Karpas-422 (cell line): ENCODE measurements around the gene AADACL2. TPM values are rescaled to one million over a fixed set of nuclear protein-coding genes. Genes with fewer than 3 reads are reported as not detected.
"Not testable (repeated sequence)": the region's sequence is repeated elsewhere in the genome, so short reads cannot be mapped to it uniquely, and the experiment has no call there.

Experiments
- DNase-seq: peaks from one replicate; pipeline ENCODE4 v3.0.0-alpha.2; 2015
- H2AFZ ChIP-seq: fragments of 200-600 bp; sonication (generic); 2 replicates; pipeline ENCODE4 v1.6.1; 2014; ENCODE audit warnings: antibody characterized with exemption, low read length, mixed read lengths
- H3K27ac ChIP-seq: fragments of 200-600 bp; sonication (generic); 2 replicates; pipeline ENCODE4 v1.5.1; 2014; ENCODE audit warnings: mild to moderate bottlenecking, low read length, moderate library complexity
- H3K27me3 ChIP-seq: fragments of 200-600 bp; sonication (generic); 2 replicates; pipeline ENCODE4 v1.6.1; 2014; ENCODE audit warnings: low read length, mixed read lengths
- H3K36me3 ChIP-seq: fragments of 200-600 bp; sonication (generic); 2 replicates; pipeline ENCODE4 v1.6.1; 2014; ENCODE audit warnings: low read length, mixed read lengths; ENCODE audit not compliant: insufficient read depth
- H3K4me1 ChIP-seq: fragments of 200-600 bp; sonication (generic); 2 replicates; pipeline ENCODE4 v1.6.1; 2014; ENCODE audit warnings: mild to moderate bottlenecking, low read length, mixed read lengths
- H3K4me2 ChIP-seq: fragments of 200-600 bp; sonication (generic); 2 replicates; pipeline ENCODE4 v1.6.1; 2014; ENCODE audit warnings: low read length, low read depth, mild to moderate bottlenecking; ENCODE audit not compliant: poor library complexity, severe bottlenecking
- H3K4me3 ChIP-seq: fragments of 200-600 bp; sonication (generic); 2 replicates; pipeline ENCODE4 v1.5.1; 2014; ENCODE audit warnings: mild to moderate bottlenecking, antibody characterized with exemption, low read length, mixed read lengths
- H3K79me2 ChIP-seq: fragments of 200-600 bp; sonication (generic); 2 replicates; pipeline ENCODE4 v1.6.1; 2014; ENCODE audit warnings: mild to moderate bottlenecking, low read length, mixed read lengths
- H3K9ac ChIP-seq: fragments of 200-600 bp; sonication (generic); 2 replicates; pipeline ENCODE4 v1.6.0; 2014; ENCODE audit warnings: low read length
- H3K9me2 ChIP-seq: fragments of 200-600 bp; sonication (generic), shearing (Covaris generic); replicated peaks from 2 replicates; pipeline ENCODE4 v1.6.0; 2014; ENCODE audit warnings: mild to moderate bottlenecking, low read length, moderate library complexity; ENCODE audit not compliant: insufficient read depth
- H3K9me3 ChIP-seq: fragments of 300-700, 200-600 bp; sonication (generic); 2 replicates; pipeline ENCODE4 v1.6.1; 2014; ENCODE audit warnings: low read length, mixed read lengths
- H4K20me1 ChIP-seq: fragments of 200-600 bp; sonication (generic); 2 replicates; pipeline ENCODE4 v1.6.1; 2014; ENCODE audit warnings: mild to moderate bottlenecking, antibody characterized with exemption, low read length, low read depth; ENCODE audit not compliant: insufficient read depth
- total RNA-seq: library from RNA; depleted of rRNA; stranded (reverse); fragments of >200 nt; shearing (Covaris generic); gene quantifications from 2 replicates; pipeline ENCODE4 v1.2.3, GENCODE V29; 2014; ENCODE audit warnings: low replicate concordance

The AADACL2 gene
- total RNA-seq, 1 experiment from 2014 or later = not detected

- no peaks in the 10 kb centered on the region for H3K79me2 ChIP-seq
- no peaks in the 10 kb centered on the region for H3K9me3 ChIP-seq
- no peak overlapping the region for H3K9ac ChIP-seq
- no peak overlapping the region for H3K4me2 ChIP-seq
- no peak overlapping the region for H3K4me3 ChIP-seq
- H2AFZ ChIP-seq = no peak overlapping the region
- H3K4me1 ChIP-seq = no peaks in the 10 kb centered on the region
- no peak for DNase-seq
- H3K9me2 ChIP-seq = no peaks in the 10 kb centered on the region
- no peaks in the 10 kb centered on the region for H4K20me1 ChIP-seq
- no peaks in the 10 kb centered on the region for H3K27me3 ChIP-seq
- H3K27ac ChIP-seq = no peak overlapping the region
- H3K36me3 ChIP-seq = no peaks in the 10 kb centered on the region
These were observed 44.2 kb downstream of the AADACL2 start for GRCh38 chr3:151777880-151778279.

GRCh38 chr3:151787626-151788025 is 53.9 kb downstream of the AADACL2 start:
- DNase-seq = no peak
- Histone ChIP-seq H3K9ac (no peak overlapping the region), H3K79me2 (no peaks in the 10 kb centered on the region), H3K36me3 (no peaks in the 10 kb centered on the region), H3K9me3 (no peaks in the 10 kb centered on the region), H3K4me1 (no peaks in the 10 kb centered on the region), H3K9me2 (no peaks in the 10 kb centered on the region), H3K4me2 (no peak overlapping the region), H3K27me3 (no peaks in the 10 kb centered on the region), H3K4me3 (no peak overlapping the region), H2AFZ (no peak overlapping the region), H4K20me1 (no peaks in the 10 kb centered on the region), H3K27ac (no peak overlapping the region)

GRCh38 chr3:151788401-151788800 is 54.7 kb downstream of the AADACL2 start:
- Histone ChIP-seq H3K4me2 (no peak overlapping the region), H3K4me3 (no peak overlapping the region), H3K9me2 (no peaks in the 10 kb centered on the region), H3K27ac (no peak overlapping the region), H3K9me3 (no peaks in the 10 kb centered on the region), H4K20me1 (no peaks in the 10 kb centered on the region), H3K9ac (no peak overlapping the region), H3K27me3 (no peaks in the 10 kb centered on the region), H3K36me3 (no peaks in the 10 kb centered on the region), H2AFZ (no peak overlapping the region), H3K4me1 (no peaks in the 10 kb centered on the region), H3K79me2 (no peaks in the 10 kb centered on the region)
- DNase-seq = no peak

- Histone ChIP-seq H3K9ac (no peak overlapping the region), H3K27ac (no peak overlapping the region), H4K20me1 (no peaks in the 10 kb centered on the region), H3K4me1 (no peaks in the 10 kb centered on the region), H3K36me3 (no peaks in the 10 kb centered on the region), H3K27me3 (no peaks in the 10 kb centered on the region), H3K4me2 (no peak overlapping the region), H2AFZ (no peak overlapping the region), H3K9me3 (no peaks in the 10 kb centered on the region), H3K4me3 (no peak overlapping the region), H3K79me2 (no peaks in the 10 kb centered on the region), H3K9me2 (no peaks in the 10 kb centered on the region)
- DNase-seq = no peak
These were observed 56.2 kb downstream of the AADACL2 start for GRCh38 chr3:151789853-151790463.

- not testable (repeated sequence) for H3K27me3 ChIP-seq, H3K79me2 ChIP-seq, H2AFZ ChIP-seq, DNase-seq, H3K27ac ChIP-seq, H3K4me2 ChIP-seq, H3K4me1 ChIP-seq, H3K4me3 ChIP-seq, H3K9ac ChIP-seq, H3K9me3 ChIP-seq, H4K20me1 ChIP-seq, H3K9me2 ChIP-seq, H3K36me3 ChIP-seq
These were observed 57.0 kb downstream of the AADACL2 start for GRCh38 chr3:151790763-151791162.

GRCh38 chr3:151792411-151792810 is 58.7 kb downstream of the AADACL2 start:
- H2AFZ ChIP-seq = no peak overlapping the region
- H4K20me1 ChIP-seq = no peaks in the 10 kb centered on the region
- H3K27me3 ChIP-seq = no peaks in the 10 kb centered on the region
- no peak overlapping the region for H3K4me2 ChIP-seq
- H3K79me2 ChIP-seq = no peaks in the 10 kb centered on the region
- H3K9ac ChIP-seq = no peak overlapping the region
- no peak overlapping the region for H3K4me3 ChIP-seq
- no peak overlapping the region for H3K27ac ChIP-seq
- no peaks in the 10 kb centered on the region for H3K9me2 ChIP-seq
- H3K9me3 ChIP-seq = no peaks in the 10 kb centered on the region
- no peak for DNase-seq
- no peaks in the 10 kb centered on the region for H3K36me3 ChIP-seq
- H3K4me1 ChIP-seq = no peaks in the 10 kb centered on the region

GRCh38 chr3:151793636-151794035 is 59.9 kb downstream of the AADACL2 start:
- H3K4me2 ChIP-seq = no peak overlapping the region
- no peak for DNase-seq
- no peaks in the 10 kb centered on the region for H3K9me2 ChIP-seq

GRCh38 chr3:151794080-151794479 is 60.4 kb downstream of the AADACL2 start:
- Histone ChIP-seq H3K4me3 (no peak overlapping the region), H3K36me3 (no peaks in the 10 kb centered on the region), H2AFZ (no peak overlapping the region), H3K4me2 (no peak overlapping the region), H4K20me1 (no peaks in the 10 kb centered on the region), H3K9me2 (no peaks in the 10 kb centered on the region), H3K9ac (no peak overlapping the region), H3K9me3 (no peaks in the 10 kb centered on the region), H3K4me1 (no peaks in the 10 kb centered on the region), H3K27ac (no peak overlapping the region), H3K79me2 (no peaks in the 10 kb centered on the region), H3K27me3 (no peaks in the 10 kb centered on the region)
- DNase-seq = no peak

More at GRCh38 chr3:151793636-151794035, 59.9 kb downstream of the AADACL2 start:
- no peaks in the 10 kb centered on the region for H4K20me1 ChIP-seq
- no peaks in the 10 kb centered on the region for H3K79me2 ChIP-seq
- H3K4me3 ChIP-seq = no peak overlapping the region
- H3K4me1 ChIP-seq = no peaks in the 10 kb centered on the region
- no peaks in the 10 kb centered on the region for H3K9me3 ChIP-seq
- H3K27ac ChIP-seq = no peak overlapping the region
- H3K36me3 ChIP-seq = no peaks in the 10 kb centered on the region
- no peak overlapping the region for H3K9ac ChIP-seq
- no peaks in the 10 kb centered on the region for H3K27me3 ChIP-seq
- H2AFZ ChIP-seq = no peak overlapping the region

GRCh38 chr3:151795276-151795675 is 61.5 kb downstream of the AADACL2 start:
- Histone ChIP-seq H3K27ac (no peak overlapping the region), H3K4me1 (no peaks in the 10 kb centered on the region), H3K4me3 (no peak overlapping the region), H3K9me3 (no peaks in the 10 kb centered on the region), H3K79me2 (no peaks in the 10 kb centered on the region), H3K9ac (no peak overlapping the region), H3K36me3 (no peaks in the 10 kb centered on the region), H4K20me1 (no peaks in the 10 kb centered on the region), H3K4me2 (no peak overlapping the region), H2AFZ (no peak overlapping the region), H3K27me3 (no peaks in the 10 kb centered on the region), H3K9me2 (no peaks in the 10 kb centered on the region)
- no peak for DNase-seq
